K562 (cell line): ENCODE data around the gene IFI16. TPM values are rescaled to one million over a fixed set of nuclear protein-coding genes. Genes with fewer than 3 reads are reported as not detected.

Source experiments
- ATF2 ChIP-seq: sonication (generic); formaldehyde crosslinking; IDR thresholded peaks from 2 replicates; pipeline ENCODE4 v1.8.1; 2022; ENCODE audit warnings: missing genetic modification reagents
- CBFA2T3 ChIP-seq: fragments of 450-650 bp; IDR thresholded peaks from 2 replicates; pipeline ENCODE4 v1.6.1; 2017
- CEBPG ChIP-seq, 3 experiments: fragments of 200-800 bp in 1 of 3; sonication (Bioruptor generic) in 1 of 3; sonication (generic) in 1 of 3; formaldehyde crosslinking in 1 of 3; IDR thresholded peaks in 2 of 3; conservative IDR thresholded peaks in 1 of 3; 2 replicates each; pipeline versions ENCODE4 v1.6.1 to v1.8.0; 2016 to 2022; ENCODE audit warnings: missing compliant biosample characterization in 2 of 3, missing genetic modification characterization in 2 of 3, mild to moderate bottlenecking in 1 of 3, missing genetic modification reagents in 1 of 3
- DNMT1 ChIP-seq: fragments of 450-650 bp; IDR thresholded peaks from 2 replicates; pipeline ENCODE4 v1.6.1; 2016; ENCODE audit warnings: antibody characterized with exemption, mild to moderate bottlenecking
- ETV1 ChIP-seq: fragments of 450-650 bp; conservative IDR thresholded peaks from 2 replicates; pipeline ENCODE4 v1.6.1; 2016; ENCODE audit warnings: missing genetic modification characterization, control low read depth, low read depth, missing compliant biosample characterization
- HIVEP1 ChIP-seq: fragments of 250-450 bp; sonication (Bioruptor Pico); IDR thresholded peaks from 2 replicates; pipeline ENCODE4 v1.4.0; 2020; ENCODE audit warnings: mild to moderate bottlenecking
- NFIX ChIP-seq: fragments of 250-450 bp; sonication (Bioruptor Pico); IDR thresholded peaks from 2 replicates; pipeline ENCODE4 v1.4.0; 2020; ENCODE audit warnings: low read depth, mild to moderate bottlenecking, moderate library complexity
- SMARCA4 ChIP-seq: fragments of 450-650 bp; IDR thresholded peaks from 2 replicates; pipeline ENCODE4 v1.6.1; 2016
- TCF7L2 ChIP-seq: fragments of 150-350 bp; IDR thresholded peaks from 2 replicates; pipeline ENCODE4 v1.6.1; 2016; ENCODE audit warnings: low read depth, mild to moderate bottlenecking, low read length, moderate library complexity
- ZBTB43 ChIP-seq: sonication (generic); formaldehyde crosslinking; IDR thresholded peaks from 2 replicates; pipeline ENCODE4 v1.8.0; 2023; ENCODE audit warnings: mild to moderate bottlenecking, missing genetic modification reagents
- ZNF184 ChIP-seq: sonication (generic); formaldehyde crosslinking; IDR thresholded peaks from 2 replicates; pipeline ENCODE4 v1.5.0; 2020; ENCODE audit warnings: missing genetic modification reagents
- ZNF23 ChIP-seq: fragments of 250-450 bp; sonication (Bioruptor Pico); IDR thresholded peaks from 2 replicates; pipeline ENCODE4 v1.4.0; 2020; ENCODE audit warnings: mild to moderate bottlenecking
- polyA plus RNA-seq, 8 experiments: library from polyadenylated mRNA; depleted of rRNA in 4 of 8; stranded (reverse) in 5 of 8; unstranded in 3 of 8; fragments of >200 nt; fragmentation: Nextera tagmentation in 2 of 8; fragmentation: Illumina TruSeq in 1 of 8; extraction: Ambion mirVana in 2 of 8; extraction: Trizol in 1 of 8; gene quantifications; 2 replicates each; pipeline versions ENCODE4 v1.2.1 to v1.2.3, GENCODE V29; 2011 to 2014; ENCODE audit warnings: inconsistent platforms in 1 of 8, missing spikeins in 1 of 8
- total RNA-seq, 7 experiments: library from RNA; depleted of rRNA in 6 of 7; stranded (reverse); fragments of >200 nt in 6 of 7; fragmentation: Illumina TruSeq in 2 of 7; extraction: Trizol in 2 of 7; gene quantifications; 2 replicates each; pipeline versions ENCODE4 v1.2.1 to v1.2.3, GENCODE V29; 2011 to 2021; ENCODE audit warnings: low replicate concordance in 1 of 7

IFI16 gene
- total and polyA plus RNA-seq, 9 of the 15 experiments (the other 6 are each of a cell fraction or from before 2014, with no cell fraction given): 0.70 to 2.8 (median 1.6) TPM

GRCh38 chr1:159005676-159006075 is 4.0 kb upstream of the IFI16 start (continued):
- TF ChIP-seq CEBPG (CRISPR knock-in tag; IDR thresholded peaks at IDR 0.05) (no peak), CEBPG (tag; conservative IDR thresholded peaks at IDR 0.05 in 1 of 2, IDR thresholded peaks at IDR 0.05 in 1 of 2) (no peak), ETV1 (tag) (0 out of 2 replicates have a peak, but pooled peaks have one; percentile 13), NFIX (CRISPR knock-in tag) (no peak), ZBTB43 (CRISPR knock-in tag) (no peak), CBFA2T3 (peak; percentile 43), ATF2 (no peak), HIVEP1 (CRISPR knock-in tag) (no peak), TCF7L2 (no peak), SMARCA4 (no peak), ZNF23 (CRISPR knock-in tag) (no peak), ZNF184 (no peak), DNMT1 (no peak)
- TF ChIP-seq, all 486 proteins: peak for 6
